Gastroesophageal sphincter (tissue), 3 donors: ENCODE measurements around the gene SNX9.

ENCODE experiments used
- CTCF ChIP-seq, 4 experiments: fragments of 200-600 bp in 2 of 4; fragments of 450-650 bp in 2 of 4; sonication (generic) in 1 of 4; IDR thresholded peaks; one replicate each; pipeline ENCODE4 v1.5.1; 2017 to 2019; ENCODE audit warnings: antibody characterized with exemption in 4 of 4, mild to moderate bottlenecking in 2 of 4, moderate library complexity in 2 of 4
- POLR2A ChIP-seq, 2 donors: fragments of 450-650 bp; IDR thresholded peaks; one replicate each; pipeline ENCODE4 v1.6.1; 2017; ENCODE audit warnings: antibody characterized with exemption in 2 of 2, mild to moderate bottlenecking in 2 of 2, moderate library complexity in 1 of 2

- TF ChIP-seq CTCF (IDR thresholded peaks at IDR 0.05) (no peak), POLR2A (IDR thresholded peaks at IDR 0.05) (no peak)
These were observed 123.1 kb downstream of the SNX9 start for GRCh38 chr6:157946053-157946617.
